ENCODE measurements around the gene PLCB1. TPM values are rescaled to one million over a fixed set of nuclear protein-coding genes. Genes with fewer than 3 reads are reported as not detected.

The PLCB1 gene
- total RNA-seq, 1 donor from 2014 or later, result 16.2 TPM

- Mint-ChIP-seq H3K4me3 (ENCODE audit: low read depth) (no peak overlapping the region), H3K27ac (no peak overlapping the region), H3K36me3 (ENCODE audit: insufficient read depth) (no peaks in the 10 kb centered on the region), H3K27me3 (no peaks in the 10 kb centered on the region), H3K4me1 (ENCODE audit: low read depth) (peaks cover 2% of the 10 kb centered on the region), H3K9me3 (ENCODE audit: low read depth) (no peaks in the 10 kb centered on the region)
- TF ChIP-seq, protein P1, sequence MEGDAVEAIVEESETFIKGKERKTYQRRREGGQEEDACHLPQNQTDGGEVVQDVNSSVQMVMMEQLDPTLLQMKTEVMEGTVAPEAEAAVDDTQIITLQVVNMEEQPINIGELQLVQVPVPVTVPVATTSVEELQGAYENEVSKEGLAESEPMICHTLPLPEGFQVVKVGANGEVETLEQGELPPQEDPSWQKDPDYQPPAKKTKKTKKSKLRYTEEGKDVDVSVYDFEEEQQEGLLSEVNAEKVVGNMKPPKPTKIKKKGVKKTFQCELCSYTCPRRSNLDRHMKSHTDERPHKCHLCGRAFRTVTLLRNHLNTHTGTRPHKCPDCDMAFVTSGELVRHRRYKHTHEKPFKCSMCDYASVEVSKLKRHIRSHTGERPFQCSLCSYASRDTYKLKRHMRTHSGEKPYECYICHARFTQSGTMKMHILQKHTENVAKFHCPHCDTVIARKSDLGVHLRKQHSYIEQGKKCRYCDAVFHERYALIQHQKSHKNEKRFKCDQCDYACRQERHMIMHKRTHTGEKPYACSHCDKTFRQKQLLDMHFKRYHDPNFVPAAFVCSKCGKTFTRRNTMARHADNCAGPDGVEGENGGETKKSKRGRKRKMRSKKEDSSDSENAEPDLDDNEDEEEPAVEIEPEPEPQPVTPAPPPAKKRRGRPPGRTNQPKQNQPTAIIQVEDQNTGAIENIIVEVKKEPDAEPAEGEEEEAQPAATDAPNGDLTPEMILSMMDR (IDR thresholded peaks at IDR 0.05; ENCODE audit: unreplicated experiment), result no peak
- no peak for DNase-seq (ENCODE audit: low spot score, unreplicated experiment)
Measured at GRCh38 chr20:8903655-8904605, 771.9 kb downstream of the PLCB1 start.

- H3K9me3 Mint-ChIP-seq (ENCODE audit: low read depth), result no peaks in the 10 kb centered on the region
- H3K27me3 Mint-ChIP-seq, result no peaks in the 10 kb centered on the region
- H3K27ac Mint-ChIP-seq, result no peak overlapping the region
- peaks cover 4% of the 10 kb centered on the region for H3K4me1 Mint-ChIP-seq (ENCODE audit: low read depth)
- TF ChIP-seq, protein P1 (IDR thresholded peaks at IDR 0.05; ENCODE audit: unreplicated experiment), result no peak
- H3K4me3 Mint-ChIP-seq (ENCODE audit: low read depth), result no peak overlapping the region
- H3K36me3 Mint-ChIP-seq (ENCODE audit: insufficient read depth), result no peaks in the 10 kb centered on the region
- DNase-seq (ENCODE audit: low spot score, unreplicated experiment), result no peak
Measured at GRCh38 chr20:8909596-8909995, 777.5 kb downstream of the PLCB1 start.

GRCh38 chr20:8912096-8912495, 780.0 kb downstream of the PLCB1 start:
- Mint-ChIP-seq H3K9me3 (ENCODE audit: low read depth) (peaks cover 15% of the 10 kb centered on the region), H3K4me3 (ENCODE audit: low read depth) (no peak overlapping the region), H3K36me3 (ENCODE audit: insufficient read depth) (peaks cover 6% of the 10 kb centered on the region), H3K27ac (no peak overlapping the region), H3K27me3 (no peaks in the 10 kb centered on the region), H3K4me1 (ENCODE audit: low read depth) (peaks cover 5% of the 10 kb centered on the region)
- TF ChIP-seq, protein P1 (IDR thresholded peaks at IDR 0.05; ENCODE audit: unreplicated experiment), result no peak
- DNase-seq (ENCODE audit: low spot score, unreplicated experiment), result no peak

DNA sequence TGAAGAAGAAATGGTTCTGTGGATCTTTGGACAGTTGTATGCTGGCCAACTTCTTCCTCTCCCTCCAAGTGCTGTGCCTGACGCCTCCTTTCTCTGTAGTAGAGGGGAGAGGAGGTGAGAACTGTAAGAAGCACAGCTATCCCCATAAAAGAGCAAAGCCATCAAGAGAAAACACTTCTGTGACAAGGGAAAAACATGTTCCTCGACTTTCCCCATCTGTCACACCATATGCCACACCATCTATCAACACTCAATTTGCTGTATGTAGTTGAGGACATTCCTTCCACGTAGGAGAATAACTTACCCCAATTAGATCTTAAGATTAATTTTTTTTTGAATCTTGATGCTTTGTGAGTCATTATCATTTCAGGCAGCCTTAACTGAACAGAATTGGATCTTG, 780.7 kb downstream of the PLCB1 start:
- no peak overlapping the region for H3K27ac Mint-ChIP-seq
- H3K4me3 Mint-ChIP-seq (ENCODE audit: low read depth), result no peak overlapping the region
- peaks cover 15% of the 10 kb centered on the region for H3K9me3 Mint-ChIP-seq (ENCODE audit: low read depth)

DNA sequence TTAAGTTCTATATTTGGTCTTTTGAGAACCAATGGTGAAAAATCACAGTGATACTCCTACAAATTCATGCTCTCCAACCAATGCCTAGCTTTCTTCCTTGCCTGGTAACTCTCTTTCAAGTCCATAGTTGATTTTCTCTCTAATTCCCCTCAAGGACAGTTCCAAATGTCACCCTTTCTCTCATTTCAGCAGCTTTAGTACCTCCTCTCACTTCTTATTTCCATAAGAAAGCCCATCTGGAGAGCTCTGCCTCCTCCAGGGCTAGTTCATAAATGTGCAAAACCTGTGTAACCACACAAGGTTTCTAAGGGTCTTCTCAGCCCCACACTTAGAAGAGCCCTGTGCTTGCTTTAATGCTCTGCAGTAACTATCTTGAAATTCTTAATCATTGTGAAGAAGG, 781.4 kb downstream of the PLCB1 start:
- Mint-ChIP-seq H3K36me3 (ENCODE audit: insufficient read depth) (peaks cover 6% of the 10 kb centered on the region), H3K27ac (no peak overlapping the region), H3K27me3 (no peaks in the 10 kb centered on the region), H3K9me3 (ENCODE audit: low read depth) (peaks cover 15% of the 10 kb centered on the region), H3K4me1 (ENCODE audit: low read depth) (peaks cover 5% of the 10 kb centered on the region), H3K4me3 (ENCODE audit: low read depth) (no peak overlapping the region)
- TF ChIP-seq, protein P1 (IDR thresholded peaks at IDR 0.05; ENCODE audit: unreplicated experiment), result no peak
- no peak for DNase-seq (ENCODE audit: low spot score, unreplicated experiment)

More for the DNA sequence above, 780.7 kb downstream of the PLCB1 start:
- Mint-ChIP-seq H3K36me3 (ENCODE audit: insufficient read depth) (peaks cover 6% of the 10 kb centered on the region), H3K4me1 (ENCODE audit: low read depth) (peaks cover 5% of the 10 kb centered on the region), H3K27me3 (no peaks in the 10 kb centered on the region)
- DNase-seq (ENCODE audit: low spot score, unreplicated experiment), result no peak
- TF ChIP-seq, protein P1 (IDR thresholded peaks at IDR 0.05; ENCODE audit: unreplicated experiment), result no peak

All from progenitor cell of endocrine pancreas (in vitro differentiated cells).